ENCODE measurements around the gene CCDC148.
"Not testable (repeated sequence)": the region's sequence is repeated elsewhere in the genome, so short reads cannot be mapped to it uniquely, and the experiment has no call there.

The CCDC148 gene

DNA sequence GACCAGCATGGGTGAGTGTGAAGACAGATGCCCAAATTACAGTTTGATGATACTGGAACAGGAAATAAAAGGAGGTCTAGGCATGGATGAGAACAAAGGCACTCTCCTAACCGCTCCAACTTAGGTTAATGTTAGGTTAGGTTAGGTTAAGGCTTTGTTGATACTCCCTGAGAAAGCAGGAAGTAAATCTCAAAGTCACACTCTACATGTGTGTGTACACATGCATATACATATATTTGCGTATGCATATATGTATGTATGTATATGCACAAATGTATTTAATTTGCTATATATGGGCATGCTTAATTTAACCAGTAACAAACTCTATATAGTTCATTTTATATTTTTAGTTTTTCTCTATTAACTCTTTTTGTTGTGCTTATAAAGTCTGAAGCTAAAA lies 215.6 kb downstream of the CCDC148 start:
- TF ChIP-seq, protein P1, sequence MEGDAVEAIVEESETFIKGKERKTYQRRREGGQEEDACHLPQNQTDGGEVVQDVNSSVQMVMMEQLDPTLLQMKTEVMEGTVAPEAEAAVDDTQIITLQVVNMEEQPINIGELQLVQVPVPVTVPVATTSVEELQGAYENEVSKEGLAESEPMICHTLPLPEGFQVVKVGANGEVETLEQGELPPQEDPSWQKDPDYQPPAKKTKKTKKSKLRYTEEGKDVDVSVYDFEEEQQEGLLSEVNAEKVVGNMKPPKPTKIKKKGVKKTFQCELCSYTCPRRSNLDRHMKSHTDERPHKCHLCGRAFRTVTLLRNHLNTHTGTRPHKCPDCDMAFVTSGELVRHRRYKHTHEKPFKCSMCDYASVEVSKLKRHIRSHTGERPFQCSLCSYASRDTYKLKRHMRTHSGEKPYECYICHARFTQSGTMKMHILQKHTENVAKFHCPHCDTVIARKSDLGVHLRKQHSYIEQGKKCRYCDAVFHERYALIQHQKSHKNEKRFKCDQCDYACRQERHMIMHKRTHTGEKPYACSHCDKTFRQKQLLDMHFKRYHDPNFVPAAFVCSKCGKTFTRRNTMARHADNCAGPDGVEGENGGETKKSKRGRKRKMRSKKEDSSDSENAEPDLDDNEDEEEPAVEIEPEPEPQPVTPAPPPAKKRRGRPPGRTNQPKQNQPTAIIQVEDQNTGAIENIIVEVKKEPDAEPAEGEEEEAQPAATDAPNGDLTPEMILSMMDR (IDR thresholded peaks at IDR 0.05; ENCODE audit: insufficient read depth, low read length, missing control alignments), result no peak
- POLR2A ChIA-PET, result no interaction called here
- no peak overlapping the region for H3K4me3 ChIP-seq (ENCODE audit: low read depth, low read length)
- CTCF ChIA-PET, result no interaction called here
- DNase-seq (ENCODE audit: low read depth, low spot score), result no peak

DNA sequence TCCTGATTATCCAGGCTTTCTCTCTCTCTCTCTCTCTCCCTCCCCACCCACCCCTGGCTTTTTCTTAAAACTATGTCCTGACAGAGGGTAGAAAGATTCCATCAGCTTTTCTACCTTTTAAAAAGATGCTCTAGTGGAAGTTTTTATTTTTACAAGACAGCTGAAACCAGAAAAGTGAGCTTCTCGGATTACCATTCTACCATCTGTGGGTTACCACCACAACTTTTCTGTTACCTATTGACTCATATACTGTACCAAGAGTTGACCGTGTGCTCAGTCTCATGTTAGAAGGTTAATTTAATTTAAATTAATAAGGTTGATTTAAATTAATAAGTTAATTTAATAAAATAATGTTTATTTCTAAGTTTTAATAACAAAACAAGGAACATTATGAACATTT lies 217.3 kb downstream of the CCDC148 start:
- TF ChIP-seq, protein P1 (IDR thresholded peaks at IDR 0.05; ENCODE audit: insufficient read depth, low read length, missing control alignments), result no peak
- DNase-seq (ENCODE audit: low read depth, low spot score), result no peak
- ChIA-PET POLR2A (no interaction called here), CTCF (no interaction called here)
- no peak overlapping the region for H3K4me3 ChIP-seq (ENCODE audit: low read depth, low read length)

DNA sequence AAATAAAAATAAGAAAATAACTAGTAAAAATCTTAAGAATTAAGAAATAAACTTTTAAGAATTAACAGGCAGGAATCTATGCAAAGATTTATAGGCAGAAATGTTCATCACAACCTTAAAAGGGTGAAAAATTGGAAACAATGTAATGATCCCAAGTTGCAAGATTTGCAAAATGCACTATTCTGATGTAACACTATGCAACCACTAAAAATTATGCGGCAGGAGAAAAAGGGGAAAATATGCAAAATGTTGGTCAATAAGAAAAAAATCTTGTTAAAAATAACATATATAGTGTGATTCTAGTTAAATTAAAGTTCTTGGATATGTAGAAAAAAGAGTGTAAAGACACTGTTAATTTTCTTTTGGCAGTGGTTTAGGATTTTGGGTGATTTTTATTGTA lies 222.1 kb downstream of the CCDC148 start:
- TF ChIP-seq, protein P1 (IDR thresholded peaks at IDR 0.05; ENCODE audit: insufficient read depth, low read length, missing control alignments), result no peak
- no peak overlapping the region for H3K4me3 ChIP-seq (ENCODE audit: low read depth, low read length)
- ChIA-PET POLR2A (no interaction called here), CTCF (no interaction called here)
- DNase-seq (ENCODE audit: low read depth, low spot score), result no peak

DNA sequence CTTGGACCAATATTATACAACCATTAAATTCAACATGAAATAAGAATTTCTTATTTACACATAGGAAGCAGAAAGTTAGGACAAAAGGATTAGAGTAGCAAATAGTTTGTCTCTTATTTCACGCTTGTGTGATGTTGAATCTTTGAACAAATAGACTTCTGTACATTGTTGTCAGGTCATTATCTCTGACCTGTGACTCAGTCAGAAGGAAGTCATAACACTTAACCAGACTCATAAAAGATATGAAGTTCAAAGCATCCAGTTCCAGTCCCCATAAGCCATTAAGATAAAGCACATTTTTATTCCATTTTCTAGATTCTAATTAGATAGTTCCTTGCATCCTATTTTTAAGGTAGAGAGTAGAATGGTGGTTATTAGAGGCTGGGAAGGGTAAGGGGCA lies 224.1 kb downstream of the CCDC148 start:
- POLR2A ChIA-PET, result no interaction called here
- DNase-seq (ENCODE audit: low read depth, low spot score), result no peak
- TF ChIP-seq, protein P1 (IDR thresholded peaks at IDR 0.05; ENCODE audit: insufficient read depth, low read length, missing control alignments), result no peak
- CTCF ChIA-PET, result no interaction called here
- no peak overlapping the region for H3K4me3 ChIP-seq (ENCODE audit: low read depth, low read length)

DNA sequence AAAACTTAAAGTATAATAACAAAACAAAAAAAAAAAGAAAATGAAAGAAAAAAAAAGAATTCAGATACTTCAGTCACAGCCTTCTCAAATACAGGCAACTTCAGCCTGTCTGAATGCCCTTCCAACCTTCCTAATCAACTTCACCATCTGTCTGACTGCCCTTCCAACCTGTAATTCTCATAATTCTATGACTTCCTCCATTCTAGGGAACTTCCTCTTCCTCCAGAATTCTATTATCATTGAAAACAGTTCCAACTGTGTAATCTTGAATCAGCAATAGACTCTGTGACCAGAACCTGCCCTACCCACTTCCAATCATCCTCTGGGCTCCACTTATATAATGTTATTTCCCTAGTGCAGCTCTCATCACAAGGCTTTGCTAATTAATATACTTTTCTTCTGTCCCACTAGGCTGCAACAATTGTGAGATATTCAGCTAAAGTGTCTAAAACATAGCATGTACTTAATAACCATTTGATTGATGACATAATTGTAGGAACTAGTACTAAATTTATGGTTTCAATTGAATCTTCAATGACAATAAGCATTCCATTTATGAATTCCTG lies 227.5 kb downstream of the CCDC148 start:
- no peak overlapping the region for H3K4me3 ChIP-seq (ENCODE audit: low read depth, low read length)
- ChIA-PET POLR2A (no interaction called here), CTCF (no interaction called here)
- TF ChIP-seq, protein P1 (IDR thresholded peaks at IDR 0.05; ENCODE audit: insufficient read depth, low read length, missing control alignments), result no peak
- no peak for DNase-seq (ENCODE audit: low read depth, low spot score)

DNA sequence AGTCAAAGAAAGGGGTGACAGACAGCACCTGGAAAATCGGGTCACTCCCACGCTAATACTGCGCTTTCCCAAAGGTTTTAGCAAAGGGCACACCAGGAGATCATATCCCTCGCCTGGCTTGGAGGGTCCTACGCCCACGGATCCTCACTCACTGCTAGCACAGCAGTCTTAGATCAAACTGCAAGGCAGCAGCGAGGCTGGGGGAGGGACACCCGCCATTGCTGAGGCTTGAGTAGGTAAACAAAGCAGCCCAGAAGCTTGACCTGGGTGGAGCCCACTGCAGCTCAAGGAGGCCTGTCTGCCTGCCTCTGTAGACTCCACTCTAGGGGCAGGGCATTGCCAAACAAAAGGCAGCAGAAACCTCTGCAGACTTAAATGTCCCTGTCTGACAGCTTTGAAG lies 233.5 kb downstream of the CCDC148 start:
- CTCF ChIA-PET; POLR2A ChIA-PET; H3K4me3 ChIP-seq (ENCODE audit: low read depth, low read length); DNase-seq (ENCODE audit: low read depth, low spot score): not testable (repeated sequence)
